Panc1 (cell line): ENCODE data around the gene PARD3. TPM values are rescaled to one million over a fixed set of nuclear protein-coding genes. Genes with fewer than 3 reads are reported as not detected.

Experiments
- ATAC-seq: fragments of 200-7000 bp; cut with Tn5 transposase; 2 replicates; pipeline ENCODE4 v1.9.1; 2020; ENCODE audit warnings: mild to moderate bottlenecking, moderate library complexity
- BruUV-seq: library from RNA; stranded (reverse); fragments of 400-500 nt; replicated peaks from 2 replicates; lab custom pipeline; 2021; lab: Mats Ljungman, UMichigan
- CTCF ChIA-PET: fragments of 300-600 bp; sonication (Branson Sonifier 250); formaldehyde crosslinking; loops from one replicate; lab custom pipeline; 2022; ENCODE audit warnings: antibody characterized with exemption; lab: Charles Lee
- POLR2A ChIA-PET: fragments of 300-600 bp; sonication (Branson Sonifier 250); formaldehyde crosslinking; loops from one replicate; lab custom pipeline; 2022; ENCODE audit warnings: antibody characterized with exemption; lab: Charles Lee
- DNase-seq: peaks from one replicate; pipeline ENCODE4 v3.0.0-alpha.2; 2010; ENCODE audit warnings: low read depth, low spot score
- H3K27ac ChIP-seq: 2 replicates; pipeline ENCODE4 v1.5.1; 2011; ENCODE audit warnings: mild to moderate bottlenecking, low read length, inconsistent platforms
- H3K27me3 ChIP-seq: fragments of 200-500 bp; sonication (Bioruptor generic); 2 replicates; pipeline ENCODE4 v1.6.0; 2014; ENCODE audit warnings: low read length, inconsistent platforms; ENCODE audit not compliant: control insufficient read depth, insufficient read depth
- H3K36me3 ChIP-seq: fragments of 200-500 bp; sonication (Bioruptor generic); 2 replicates; pipeline ENCODE4 v1.5.1; 2014; ENCODE audit warnings: inconsistent platforms, mild to moderate bottlenecking, low read length, moderate library complexity; ENCODE audit not compliant: control insufficient read depth, insufficient read depth
- H3K4me1 ChIP-seq: 2 replicates; pipeline ENCODE4 v1.5.1; 2011; ENCODE audit warnings: inconsistent platforms, mild to moderate bottlenecking, low read length, moderate library complexity; ENCODE audit not compliant: control insufficient read depth, insufficient read depth
- H3K4me3 ChIP-seq, 2 experiments: 2 replicates each; pipeline ENCODE4 v1.5.1; 2011 to 2012; ENCODE audit warnings: low read depth in 2 of 2, low read length in 2 of 2, mild to moderate bottlenecking in 2 of 2, inconsistent platforms in 1 of 2, moderate library complexity in 1 of 2
- H3K9me3 ChIP-seq: fragments of 200-500 bp; sonication (Bioruptor generic); 2 replicates; pipeline ENCODE4 v1.5.1; 2014; ENCODE audit warnings: low read depth, mild to moderate bottlenecking, inconsistent platforms, low read length, moderate library complexity; ENCODE audit not compliant: control insufficient read depth, insufficient read depth
- CTCF ChIP-seq: fragments of 450-650 bp; IDR thresholded peaks from 2 replicates; pipeline ENCODE4 v1.5.1; 2017; ENCODE audit warnings: mild to moderate bottlenecking
- POLR2AphosphoS5 ChIP-seq: IDR thresholded peaks from 2 replicates; pipeline ENCODE4 v1.6.1; 2012; ENCODE audit warnings: mild to moderate bottlenecking, low read depth, low read length, moderate library complexity
- REST ChIP-seq, 2 experiments: IDR thresholded peaks; 2 replicates each; pipeline ENCODE4 v1.6.1; 2011 to 2012; ENCODE audit warnings: low read depth in 2 of 2, control low read depth in 1 of 2, low read length in 1 of 2, mild to moderate bottlenecking in 1 of 2, moderate library complexity in 1 of 2; ENCODE audit not compliant: insufficient read depth in 1 of 2
- SIN3A ChIP-seq: IDR thresholded peaks from 2 replicates; pipeline ENCODE4 v1.6.1; 2012; ENCODE audit warnings: low read depth, mild to moderate bottlenecking, low read length, moderate library complexity, borderline replicate concordance; ENCODE audit not compliant: insufficient read depth
- TCF7L2 ChIP-seq: IDR thresholded peaks from 2 replicates; pipeline ENCODE4 v1.6.1; 2011; ENCODE audit warnings: mild to moderate bottlenecking, low read depth, low read length, inconsistent platforms
- in situ Hi-C: cut with HindIII; loops from 2 replicates; pipeline ENCODE4 v1.10.0; 2016; ENCODE audit warnings: low sequenced_read_pairs, low pct_unique_long_range_greater_than_20kb
- intact Hi-C: fragments of 100-400 bp; cut with micrococcal nuclease; formaldehyde crosslinking; loops from one replicate; pipeline ENCODE4 v1.10.0; 2022; ENCODE audit not compliant: unreplicated experiment
- total RNA-seq: library from RNA; stranded (reverse); gene quantifications from one replicate; pipeline ENCODE4 v1.2.1, GENCODE V29; 2021; ENCODE audit not compliant: unreplicated experiment

PARD3 gene
- total RNA-seq, 1 experiment from 2014 or later = 29.8 TPM

GRCh38 chr10:34437906-34438305 lies 377.2 kb downstream of the PARD3 start:
- no peak overlapping the region for H3K4me3 ChIP-seq
- intact Hi-C loops = no loop called here
- no peak for DNase-seq
- H3K36me3 ChIP-seq = no peaks in the 10 kb centered on the region
- ChIA-PET CTCF (no interaction called here), POLR2A (no interaction called here)
- H3K27ac ChIP-seq = no peak overlapping the region
- TF ChIP-seq SIN3A (no peak), POLR2AphosphoS5 (no peak), REST (IDR thresholded peaks at IDR 0.05; ENCODE audit: insufficient read depth in 1 of 2, low read depth in 2 of 2, low read length in 1 of 2) (no peak), TCF7L2 (no peak), CTCF (no peak)
- no peaks in the 10 kb centered on the region for H3K4me1 ChIP-seq
- in situ Hi-C loops = no loop called here
- no peak for ATAC-seq
- H3K27me3 ChIP-seq = no peaks in the 10 kb centered on the region
- BruUV-seq = no TSS peak
- no peaks in the 10 kb centered on the region for H3K9me3 ChIP-seq

GRCh38 chr10:34434119-34434594 lies 380.9 kb downstream of the PARD3 start:
- intact Hi-C loops = no loop called here
- H3K4me1 ChIP-seq = no peaks in the 10 kb centered on the region
- no peak for ATAC-seq
- H3K9me3 ChIP-seq = no peaks in the 10 kb centered on the region
- CTCF ChIA-PET = no interaction called here
- H3K27me3 ChIP-seq = no peaks in the 10 kb centered on the region
- POLR2A ChIA-PET = no interaction called here
- no peaks in the 10 kb centered on the region for H3K36me3 ChIP-seq
- no TSS peak for BruUV-seq
- no peak for DNase-seq
- in situ Hi-C loops = no loop called here
- H3K27ac ChIP-seq = no peak overlapping the region
- TF ChIP-seq CTCF (no peak), POLR2AphosphoS5 (no peak), TCF7L2 (no peak), SIN3A (no peak), REST (IDR thresholded peaks at IDR 0.05; ENCODE audit: insufficient read depth in 1 of 2, low read depth in 2 of 2, low read length in 1 of 2) (no peak)
- H3K4me3 ChIP-seq = no peak overlapping the region
